ENCODE measurements around the gene GPR171. TPM values are rescaled to one million over a fixed set of nuclear protein-coding genes. Genes with fewer than 3 reads are reported as not detected.

GPR171 gene
- total and polyA plus RNA-seq, 2 donors (not counting 1 experiment from before 2014, with no cell fraction given), result not detected

GRCh38 chr3:151213151-151213550 is 10.1 kb upstream of the GPR171 start:
- no peak for TF ChIP-seq EZH2 (IDR thresholded peaks at IDR 0.05; ENCODE audit: low read length, missing control alignments)
- no peak for TF ChIP-seq CTCF (conservative IDR thresholded peaks at IDR 0.05 in 1 of 2, IDR thresholded peaks at IDR 0.05 in 1 of 2; ENCODE audit: low read depth in 1 of 2, low read length in 2 of 2)
- H3K4me2 ChIP-seq (ENCODE audit: extremely low read depth, insufficient read depth, low read length), result no peak overlapping the region
- H3K79me2 ChIP-seq (ENCODE audit: control insufficient read depth, insufficient read depth, low read length), result no peaks in the 10 kb centered on the region
- no peaks in the 10 kb centered on the region for H4K20me1 ChIP-seq (ENCODE audit: control insufficient read depth, extremely low read depth, insufficient read depth, low read length)
- DNase-seq (ENCODE audit: low read depth in 2 of 2), result no peak
- H2AFZ ChIP-seq (ENCODE audit: low read length), result no peak overlapping the region
- no peak overlapping the region for H3K27ac ChIP-seq (ENCODE audit: insufficient read depth, low read length)
- peaks cover 11% of the 10 kb centered on the region for H3K4me1 ChIP-seq (ENCODE audit: control insufficient read depth, extremely low read depth, insufficient read depth, low read length)
- no peaks in the 10 kb centered on the region for H3K9me3 ChIP-seq (ENCODE audit: control insufficient read depth, insufficient read depth, low read depth, low read length)
- no peak overlapping the region for H3K9ac ChIP-seq (ENCODE audit: insufficient read depth, low read length)
- no peaks in the 10 kb centered on the region for H3K36me3 ChIP-seq (ENCODE audit: control insufficient read depth, insufficient read depth, low read length)
- H3K4me3 ChIP-seq (replicated peaks in 1 of 4; ENCODE audit: control extremely low read depth in 1 of 4, insufficient read depth in 1 of 4, low read depth in 3 of 4, low read length in 4 of 4), result no peak overlapping the region
- no peaks in the 10 kb centered on the region for H3K27me3 ChIP-seq (ENCODE audit: control insufficient read depth, insufficient read depth, low read length)

- H3K9me3 ChIP-seq (ENCODE audit: control insufficient read depth, insufficient read depth, low read depth, low read length), result no peaks in the 10 kb centered on the region
- H4K20me1 ChIP-seq (ENCODE audit: control insufficient read depth, extremely low read depth, insufficient read depth, low read length), result no peaks in the 10 kb centered on the region
- H3K27me3 ChIP-seq (ENCODE audit: control insufficient read depth, insufficient read depth, low read length), result no peaks in the 10 kb centered on the region
- DNase-seq (ENCODE audit: low read depth in 2 of 2), result no peak
- H3K79me2 ChIP-seq (ENCODE audit: control insufficient read depth, insufficient read depth, low read length), result no peaks in the 10 kb centered on the region
- no peaks in the 10 kb centered on the region for H3K36me3 ChIP-seq (ENCODE audit: control insufficient read depth, insufficient read depth, low read length)
- peaks cover 3% of the 10 kb centered on the region for H3K4me1 ChIP-seq (ENCODE audit: control insufficient read depth, extremely low read depth, insufficient read depth, low read length)
- TF ChIP-seq CTCF (conservative IDR thresholded peaks at IDR 0.05 in 1 of 2, IDR thresholded peaks at IDR 0.05 in 1 of 2; ENCODE audit: low read depth in 1 of 2, low read length in 2 of 2), result peak in 1 of 2 donors; percentile 8
- no peak for TF ChIP-seq EZH2 (IDR thresholded peaks at IDR 0.05; ENCODE audit: low read length, missing control alignments)
- H3K4me2 ChIP-seq (ENCODE audit: extremely low read depth, insufficient read depth, low read length), result no peak overlapping the region
- H3K27ac ChIP-seq (ENCODE audit: insufficient read depth, low read length), result no peak overlapping the region
- H3K9ac ChIP-seq (ENCODE audit: insufficient read depth, low read length), result no peak overlapping the region
- H2AFZ ChIP-seq (ENCODE audit: low read length), result no peak overlapping the region
- no peak overlapping the region for H3K4me3 ChIP-seq (replicated peaks in 1 of 4; ENCODE audit: control extremely low read depth in 1 of 4, insufficient read depth in 1 of 4, low read depth in 3 of 4, low read length in 4 of 4)
Measured at GRCh38 chr3:151210676-151211381, 7.8 kb upstream of the GPR171 start.

- no peak overlapping the region for H2AFZ ChIP-seq (ENCODE audit: low read length)
- no peak overlapping the region for H3K9ac ChIP-seq (ENCODE audit: insufficient read depth, low read length)
- H3K4me2 ChIP-seq (ENCODE audit: extremely low read depth, insufficient read depth, low read length), result no peak overlapping the region
- no peaks in the 10 kb centered on the region for H3K79me2 ChIP-seq (ENCODE audit: control insufficient read depth, insufficient read depth, low read length)
- H4K20me1 ChIP-seq (ENCODE audit: control insufficient read depth, extremely low read depth, insufficient read depth, low read length), result no peaks in the 10 kb centered on the region
- no peak for DNase-seq (ENCODE audit: low read depth in 2 of 2)
- no peaks in the 10 kb centered on the region for H3K36me3 ChIP-seq (ENCODE audit: control insufficient read depth, insufficient read depth, low read length)
- TF ChIP-seq EZH2 (IDR thresholded peaks at IDR 0.05; ENCODE audit: low read length, missing control alignments) (no peak), CTCF (conservative IDR thresholded peaks at IDR 0.05 in 1 of 2, IDR thresholded peaks at IDR 0.05 in 1 of 2; ENCODE audit: low read depth in 1 of 2, low read length in 2 of 2) (no peak)
- peaks cover 3% of the 10 kb centered on the region for H3K4me1 ChIP-seq (ENCODE audit: control insufficient read depth, extremely low read depth, insufficient read depth, low read length)
- H3K27ac ChIP-seq (ENCODE audit: insufficient read depth, low read length), result no peak overlapping the region
- no peaks in the 10 kb centered on the region for H3K9me3 ChIP-seq (ENCODE audit: control insufficient read depth, insufficient read depth, low read depth, low read length)
- H3K27me3 ChIP-seq (ENCODE audit: control insufficient read depth, insufficient read depth, low read length), result no peaks in the 10 kb centered on the region
- no peak overlapping the region for H3K4me3 ChIP-seq (replicated peaks in 1 of 4; ENCODE audit: control extremely low read depth in 1 of 4, insufficient read depth in 1 of 4, low read depth in 3 of 4, low read length in 4 of 4)
Measured at GRCh38 chr3:151209654-151210053, 6.6 kb upstream of the GPR171 start.

Data from fibroblast of lung (primary cell).